Suprapubic skin (tissue), 4 donors: ENCODE results near the gene SAMD10.

ENCODE experiments used
- POLR2A ChIP-seq, 2 donors: fragments of 450-650 bp; IDR thresholded peaks; one replicate each; pipeline ENCODE4 v1.6.1; 2017; ENCODE audit warnings: antibody characterized with exemption in 2 of 2, mild to moderate bottlenecking in 2 of 2, moderate library complexity in 2 of 2
- POLR2AphosphoS5 ChIP-seq, 3 donors: sonication (generic); formaldehyde crosslinking; IDR thresholded peaks; one replicate each; pipeline ENCODE4 v1.6.1; 2017; ENCODE audit warnings: antibody characterized with exemption in 3 of 3
- TF ChIP-seq, protein P1 (sequence below), 2 donors: fragments of 200-600 bp in 1 of 2; fragments of 450-650 bp in 1 of 2; sonication (generic) in 1 of 2; IDR thresholded peaks; one replicate each; pipeline ENCODE4 v1.5.1; 2016 to 2019; ENCODE audit warnings: antibody characterized with exemption in 2 of 2, mild to moderate bottlenecking in 1 of 2, moderate library complexity in 1 of 2

DNA sequence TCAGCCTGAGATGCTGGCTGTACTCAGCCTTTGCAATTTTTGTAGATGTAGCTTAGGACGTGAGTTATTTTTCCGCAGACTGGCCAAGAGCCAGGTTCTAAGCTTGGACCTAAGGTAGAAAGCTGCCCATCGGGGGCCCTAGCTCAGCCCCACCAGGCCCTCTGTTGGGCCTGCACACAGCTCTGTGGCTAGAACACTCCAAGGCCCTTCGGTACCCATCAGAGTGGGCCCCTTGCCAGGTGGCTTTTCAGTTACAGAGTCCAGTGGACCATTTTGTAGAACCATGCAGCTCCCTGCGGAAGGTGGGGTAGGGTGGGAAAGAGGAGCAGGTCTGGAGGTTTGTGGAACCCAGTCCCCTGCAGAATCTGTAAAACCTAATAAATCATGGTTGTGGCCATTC, 45.8 kb downstream of the SAMD10 start:
- TF ChIP-seq, protein P1, sequence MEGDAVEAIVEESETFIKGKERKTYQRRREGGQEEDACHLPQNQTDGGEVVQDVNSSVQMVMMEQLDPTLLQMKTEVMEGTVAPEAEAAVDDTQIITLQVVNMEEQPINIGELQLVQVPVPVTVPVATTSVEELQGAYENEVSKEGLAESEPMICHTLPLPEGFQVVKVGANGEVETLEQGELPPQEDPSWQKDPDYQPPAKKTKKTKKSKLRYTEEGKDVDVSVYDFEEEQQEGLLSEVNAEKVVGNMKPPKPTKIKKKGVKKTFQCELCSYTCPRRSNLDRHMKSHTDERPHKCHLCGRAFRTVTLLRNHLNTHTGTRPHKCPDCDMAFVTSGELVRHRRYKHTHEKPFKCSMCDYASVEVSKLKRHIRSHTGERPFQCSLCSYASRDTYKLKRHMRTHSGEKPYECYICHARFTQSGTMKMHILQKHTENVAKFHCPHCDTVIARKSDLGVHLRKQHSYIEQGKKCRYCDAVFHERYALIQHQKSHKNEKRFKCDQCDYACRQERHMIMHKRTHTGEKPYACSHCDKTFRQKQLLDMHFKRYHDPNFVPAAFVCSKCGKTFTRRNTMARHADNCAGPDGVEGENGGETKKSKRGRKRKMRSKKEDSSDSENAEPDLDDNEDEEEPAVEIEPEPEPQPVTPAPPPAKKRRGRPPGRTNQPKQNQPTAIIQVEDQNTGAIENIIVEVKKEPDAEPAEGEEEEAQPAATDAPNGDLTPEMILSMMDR (IDR thresholded peaks at IDR 0.05) = no peak
- TF ChIP-seq POLR2A (IDR thresholded peaks at IDR 0.05) (no peak), POLR2AphosphoS5 (IDR thresholded peaks at IDR 0.05) (no peak)
